Measurements from ENCODE around the gene HBG1.

The HBG1 gene

DNA sequence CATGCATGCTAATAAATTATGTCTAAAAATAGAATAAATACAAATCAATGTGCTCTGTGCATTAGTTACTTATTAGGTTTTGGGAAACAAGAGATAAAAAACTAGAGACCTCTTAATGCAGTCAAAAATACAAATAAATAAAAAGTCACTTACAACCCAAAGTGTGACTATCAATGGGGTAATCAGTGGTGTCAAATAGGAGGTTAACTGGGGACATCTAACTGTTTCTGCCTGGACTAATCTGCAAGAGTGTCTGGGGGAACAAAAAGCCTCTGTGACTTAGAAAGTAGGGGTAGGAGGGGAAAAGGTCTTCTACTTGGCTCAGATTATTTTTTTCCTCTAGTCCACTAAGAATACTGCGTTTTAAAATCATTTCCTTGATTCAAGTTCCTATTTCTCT is 22.0 kb downstream of the HBG1 start:
- TF ChIP-seq ZBTB7A (IDR thresholded peaks at IDR 0.05; ENCODE audit: low read depth), result no peak
- TF ChIP-seq EGR1 (IDR thresholded peaks at IDR 0.05), result no peak
- TF ChIP-seq EP300 (IDR thresholded peaks at IDR 0.05; ENCODE audit: borderline replicate concordance), result no peak
- TF ChIP-seq NFIC (IDR thresholded peaks at IDR 0.05), result no peak
- no peak for TF ChIP-seq FOXM1 (IDR thresholded peaks at IDR 0.05; ENCODE audit: borderline replicate concordance, low read depth)
- TF ChIP-seq TAF1 (IDR thresholded peaks at IDR 0.05; ENCODE audit: low read depth), result no peak

DNA sequence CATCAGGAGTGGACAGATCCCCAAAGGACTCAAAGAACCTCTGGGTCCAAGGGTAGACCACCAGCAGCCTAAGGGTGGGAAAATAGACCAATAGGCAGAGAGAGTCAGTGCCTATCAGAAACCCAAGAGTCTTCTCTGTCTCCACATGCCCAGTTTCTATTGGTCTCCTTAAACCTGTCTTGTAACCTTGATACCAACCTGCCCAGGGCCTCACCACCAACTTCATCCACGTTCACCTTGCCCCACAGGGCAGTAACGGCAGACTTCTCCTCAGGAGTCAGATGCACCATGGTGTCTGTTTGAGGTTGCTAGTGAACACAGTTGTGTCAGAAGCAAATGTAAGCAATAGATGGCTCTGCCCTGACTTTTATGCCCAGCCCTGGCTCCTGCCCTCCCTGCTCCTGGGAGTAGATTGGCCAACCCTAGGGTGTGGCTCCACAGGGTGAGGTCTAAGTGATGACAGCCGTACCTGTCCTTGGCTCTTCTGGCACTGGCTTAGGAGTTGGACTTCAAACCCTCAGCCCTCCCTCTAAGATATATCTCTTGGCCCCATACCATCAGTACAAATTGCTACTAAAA is 22.8 kb downstream of the HBG1 start, which contains the start of gene HBB:
Gene HBB, minus strand, starts transcription at position 340 of the 579 bp plus-strand sequence. Its CDS starts 50 bp downstream, at position 290.
- TF ChIP-seq, protein P1, sequence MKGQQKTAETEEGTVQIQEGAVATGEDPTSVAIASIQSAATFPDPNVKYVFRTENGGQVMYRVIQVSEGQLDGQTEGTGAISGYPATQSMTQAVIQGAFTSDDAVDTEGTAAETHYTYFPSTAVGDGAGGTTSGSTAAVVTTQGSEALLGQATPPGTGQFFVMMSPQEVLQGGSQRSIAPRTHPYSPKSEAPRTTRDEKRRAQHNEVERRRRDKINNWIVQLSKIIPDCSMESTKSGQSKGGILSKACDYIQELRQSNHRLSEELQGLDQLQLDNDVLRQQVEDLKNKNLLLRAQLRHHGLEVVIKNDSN (IDR thresholded peaks at IDR 0.05), result no peak
- no peak for TF ChIP-seq RAD21 (IDR thresholded peaks at IDR 0.05; ENCODE audit: low read depth)
- TF ChIP-seq TAF1 (IDR thresholded peaks at IDR 0.05; ENCODE audit: low read depth), result no peak
- TF ChIP-seq TEAD4 (IDR thresholded peaks at IDR 0.05), result no peak
- TF ChIP-seq, protein P2, sequence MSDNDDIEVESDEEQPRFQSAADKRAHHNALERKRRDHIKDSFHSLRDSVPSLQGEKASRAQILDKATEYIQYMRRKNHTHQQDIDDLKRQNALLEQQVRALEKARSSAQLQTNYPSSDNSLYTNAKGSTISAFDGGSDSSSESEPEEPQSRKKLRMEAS (IDR thresholded peaks at IDR 0.05), result no peak
- TF ChIP-seq YY1 (IDR thresholded peaks at IDR 0.05; ENCODE audit: low read depth), result no peak
- TF ChIP-seq EGR1 (IDR thresholded peaks at IDR 0.05), result no peak

DNA sequence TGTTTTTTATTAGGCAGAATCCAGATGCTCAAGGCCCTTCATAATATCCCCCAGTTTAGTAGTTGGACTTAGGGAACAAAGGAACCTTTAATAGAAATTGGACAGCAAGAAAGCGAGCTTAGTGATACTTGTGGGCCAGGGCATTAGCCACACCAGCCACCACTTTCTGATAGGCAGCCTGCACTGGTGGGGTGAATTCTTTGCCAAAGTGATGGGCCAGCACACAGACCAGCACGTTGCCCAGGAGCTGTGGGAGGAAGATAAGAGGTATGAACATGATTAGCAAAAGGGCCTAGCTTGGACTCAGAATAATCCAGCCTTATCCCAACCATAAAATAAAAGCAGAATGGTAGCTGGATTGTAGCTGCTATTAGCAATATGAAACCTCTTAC is 24.2 kb downstream of the HBG1 start:
- TF ChIP-seq EP300 (IDR thresholded peaks at IDR 0.05; ENCODE audit: borderline replicate concordance) (no peak), NFIC (IDR thresholded peaks at IDR 0.05) (no peak), CEBPB (IDR thresholded peaks at IDR 0.05) (no peak), CREB1 (IDR thresholded peaks at IDR 0.05; ENCODE audit: low read depth) (no peak), TAF1 (IDR thresholded peaks at IDR 0.05; ENCODE audit: low read depth) (no peak), ZBTB7A (IDR thresholded peaks at IDR 0.05; ENCODE audit: low read depth) (no peak), FOXM1 (IDR thresholded peaks at IDR 0.05; ENCODE audit: borderline replicate concordance, low read depth) (no peak), EGR1 (IDR thresholded peaks at IDR 0.05) (no peak)
- TF ChIP-seq, protein P3, sequence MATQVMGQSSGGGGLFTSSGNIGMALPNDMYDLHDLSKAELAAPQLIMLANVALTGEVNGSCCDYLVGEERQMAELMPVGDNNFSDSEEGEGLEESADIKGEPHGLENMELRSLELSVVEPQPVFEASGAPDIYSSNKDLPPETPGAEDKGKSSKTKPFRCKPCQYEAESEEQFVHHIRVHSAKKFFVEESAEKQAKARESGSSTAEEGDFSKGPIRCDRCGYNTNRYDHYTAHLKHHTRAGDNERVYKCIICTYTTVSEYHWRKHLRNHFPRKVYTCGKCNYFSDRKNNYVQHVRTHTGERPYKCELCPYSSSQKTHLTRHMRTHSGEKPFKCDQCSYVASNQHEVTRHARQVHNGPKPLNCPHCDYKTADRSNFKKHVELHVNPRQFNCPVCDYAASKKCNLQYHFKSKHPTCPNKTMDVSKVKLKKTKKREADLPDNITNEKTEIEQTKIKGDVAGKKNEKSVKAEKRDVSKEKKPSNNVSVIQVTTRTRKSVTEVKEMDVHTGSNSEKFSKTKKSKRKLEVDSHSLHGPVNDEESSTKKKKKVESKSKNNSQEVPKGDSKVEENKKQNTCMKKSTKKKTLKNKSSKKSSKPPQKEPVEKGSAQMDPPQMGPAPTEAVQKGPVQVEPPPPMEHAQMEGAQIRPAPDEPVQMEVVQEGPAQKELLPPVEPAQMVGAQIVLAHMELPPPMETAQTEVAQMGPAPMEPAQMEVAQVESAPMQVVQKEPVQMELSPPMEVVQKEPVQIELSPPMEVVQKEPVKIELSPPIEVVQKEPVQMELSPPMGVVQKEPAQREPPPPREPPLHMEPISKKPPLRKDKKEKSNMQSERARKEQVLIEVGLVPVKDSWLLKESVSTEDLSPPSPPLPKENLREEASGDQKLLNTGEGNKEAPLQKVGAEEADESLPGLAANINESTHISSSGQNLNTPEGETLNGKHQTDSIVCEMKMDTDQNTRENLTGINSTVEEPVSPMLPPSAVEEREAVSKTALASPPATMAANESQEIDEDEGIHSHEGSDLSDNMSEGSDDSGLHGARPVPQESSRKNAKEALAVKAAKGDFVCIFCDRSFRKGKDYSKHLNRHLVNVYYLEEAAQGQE (IDR thresholded peaks at IDR 0.05; ENCODE audit: low read depth), result no peak

DNA sequence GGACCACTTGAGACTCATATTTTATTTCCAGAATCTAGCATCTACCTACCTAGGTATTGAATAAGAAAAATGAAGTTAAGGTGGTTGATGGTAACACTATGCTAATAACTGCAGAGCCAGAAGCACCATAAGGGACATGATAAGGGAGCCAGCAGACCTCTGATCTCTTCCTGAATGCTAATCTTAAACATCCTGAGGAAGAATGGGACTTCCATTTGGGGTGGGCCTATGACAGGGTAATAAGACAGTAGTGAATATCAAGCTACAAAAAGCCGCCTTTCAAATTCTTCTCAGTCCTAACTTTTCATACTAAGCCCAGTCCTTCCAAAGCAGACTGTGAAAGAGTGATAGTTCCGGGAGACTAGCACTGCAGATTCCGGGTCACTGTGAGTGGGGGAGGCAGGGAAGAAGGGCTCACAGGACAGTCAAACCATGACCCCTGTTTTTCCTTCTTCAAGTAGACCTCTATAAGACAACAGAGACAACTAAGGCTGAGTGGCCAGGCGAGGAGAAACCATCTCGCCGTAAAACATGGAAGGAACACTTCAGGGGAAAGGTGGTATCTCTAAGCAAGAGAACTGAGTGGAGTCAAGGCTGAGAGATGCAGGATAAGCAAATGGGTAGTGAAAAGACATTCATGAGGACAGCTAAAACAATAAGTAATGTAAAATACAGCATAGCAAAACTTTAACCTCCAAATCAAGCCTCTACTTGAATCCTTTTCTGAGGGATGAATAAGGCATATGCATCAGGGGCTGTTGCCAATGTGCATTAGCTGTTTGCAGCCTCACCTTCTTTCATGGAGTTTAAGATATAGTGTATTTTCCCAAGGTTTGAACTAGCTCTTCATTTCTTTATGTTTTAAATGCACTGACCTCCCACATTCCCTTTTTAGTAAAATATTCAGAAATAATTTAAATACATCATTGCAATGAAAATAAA is 24.8 kb downstream of the HBG1 start:
- no peak for TF ChIP-seq FOXM1 (IDR thresholded peaks at IDR 0.05; ENCODE audit: borderline replicate concordance, low read depth)
- no peak for TF ChIP-seq CEBPB (IDR thresholded peaks at IDR 0.05)
- TF ChIP-seq YY1 (IDR thresholded peaks at IDR 0.05; ENCODE audit: low read depth), result no peak
- TF ChIP-seq RAD21 (IDR thresholded peaks at IDR 0.05; ENCODE audit: low read depth), result no peak
- no peak for TF ChIP-seq CREB1 (IDR thresholded peaks at IDR 0.05; ENCODE audit: low read depth)
- TF ChIP-seq, protein P2 (IDR thresholded peaks at IDR 0.05), result no peak
- TF ChIP-seq TCF12 (IDR thresholded peaks at IDR 0.05; ENCODE audit: low read depth), result no peak
- no peak for TF ChIP-seq NFIC (IDR thresholded peaks at IDR 0.05)
- TF ChIP-seq, protein P1 (IDR thresholded peaks at IDR 0.05), result no peak
- TF ChIP-seq EP300 (IDR thresholded peaks at IDR 0.05; ENCODE audit: borderline replicate concordance), result no peak
- no peak for TF ChIP-seq TEAD4 (IDR thresholded peaks at IDR 0.05)
- no peak for TF ChIP-seq ZBTB7A (IDR thresholded peaks at IDR 0.05; ENCODE audit: low read depth)
- no peak for TF ChIP-seq TAF1 (IDR thresholded peaks at IDR 0.05; ENCODE audit: low read depth)
- TF ChIP-seq, protein P3 (IDR thresholded peaks at IDR 0.05; ENCODE audit: low read depth), result no peak
- no peak for TF ChIP-seq EGR1 (IDR thresholded peaks at IDR 0.05)

DNA sequence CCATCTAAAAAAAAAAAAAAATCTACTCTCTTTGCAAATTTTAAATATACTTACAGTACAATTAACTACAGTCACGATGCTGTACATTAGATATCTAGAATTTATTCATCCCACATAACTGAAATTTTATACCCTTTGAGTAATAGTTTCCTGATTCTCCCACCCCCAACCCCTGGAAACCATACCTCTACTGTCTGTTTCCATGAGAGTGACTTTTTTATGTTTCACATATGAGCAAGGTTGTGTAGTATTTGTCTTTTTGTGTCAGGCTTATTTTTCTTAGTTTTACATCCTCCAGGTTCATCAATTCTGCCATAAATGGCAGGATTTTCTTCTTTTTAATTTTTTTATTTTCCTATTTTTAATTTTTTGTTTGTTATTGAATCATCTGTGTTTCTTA is 26.0 kb downstream of the HBG1 start:
- TF ChIP-seq, protein P3 (IDR thresholded peaks at IDR 0.05; ENCODE audit: low read depth), result no peak
- TF ChIP-seq EGR1 (IDR thresholded peaks at IDR 0.05) (no peak), FOXM1 (IDR thresholded peaks at IDR 0.05; ENCODE audit: borderline replicate concordance, low read depth) (no peak), ZBTB7A (IDR thresholded peaks at IDR 0.05; ENCODE audit: low read depth) (no peak), EP300 (IDR thresholded peaks at IDR 0.05; ENCODE audit: borderline replicate concordance) (no peak), TAF1 (IDR thresholded peaks at IDR 0.05; ENCODE audit: low read depth) (no peak), TEAD4 (IDR thresholded peaks at IDR 0.05) (no peak), RAD21 (IDR thresholded peaks at IDR 0.05; ENCODE audit: low read depth) (no peak), CEBPB (IDR thresholded peaks at IDR 0.05) (no peak)
- TF ChIP-seq, protein P2 (IDR thresholded peaks at IDR 0.05), result no peak
